A673 (cell line): ENCODE data around the gene ATP6V0E1. TPM values are rescaled to one million over a fixed set of nuclear protein-coding genes. Genes with fewer than 3 reads are reported as not detected.

ENCODE experiments used
- BruUV-seq: library from RNA; stranded (reverse); fragments of 400-500 nt; replicated peaks from 2 replicates; lab custom pipeline; 2021; lab: Mats Ljungman, UMichigan
- CTCF ChIA-PET: fragments of 300-600 bp; sonication (Branson Sonifier 250); formaldehyde crosslinking; loops from one replicate; lab custom pipeline; 2022; ENCODE audit warnings: antibody characterized with exemption; lab: Charles Lee
- POLR2A ChIA-PET: fragments of 300-600 bp; sonication (Branson Sonifier 250); formaldehyde crosslinking; loops from one replicate; lab custom pipeline; 2022; ENCODE audit warnings: antibody characterized with exemption; ENCODE audit not compliant: low non-redundant PET; lab: Charles Lee
- DNase-seq: peaks from one replicate; pipeline ENCODE4 v3.0.0-alpha.2; 2015; ENCODE audit warnings: low spot score
- H3K27ac ChIP-seq: fragments of 200-600 bp; sonication (generic); 2 replicates; pipeline ENCODE4 v1.5.1; 2016; ENCODE audit warnings: mixed run types, low read depth, mild to moderate bottlenecking, mixed read lengths, antibody characterized with exemption, low read length; ENCODE audit not compliant: poor library complexity, severe bottlenecking
- H3K27me3 ChIP-seq: fragments of 200-600 bp; sonication (generic); replicated peaks from 2 replicates; pipeline ENCODE4 v1.6.1; 2017; ENCODE audit warnings: mixed run types, low read depth, mild to moderate bottlenecking, mixed read lengths, antibody characterized with exemption, low read length; ENCODE audit not compliant: insufficient read depth, poor library complexity
- H3K36me3 ChIP-seq: fragments of 200-600 bp; sonication (generic); 2 replicates; pipeline ENCODE4 v1.6.1; 2016; ENCODE audit warnings: mixed run types, mild to moderate bottlenecking, mixed read lengths, antibody characterized with exemption, low read length; ENCODE audit not compliant: insufficient read depth, poor library complexity, severe bottlenecking
- H3K4me1 ChIP-seq: fragments of 200-600 bp; sonication (generic); 2 replicates; pipeline ENCODE4 v1.6.1; 2017; ENCODE audit warnings: mixed run types, mild to moderate bottlenecking, mixed read lengths, antibody characterized with exemption, low read length; ENCODE audit not compliant: insufficient read depth, poor library complexity, severe bottlenecking
- H3K4me3 ChIP-seq: fragments of 200-600 bp; sonication (generic); 2 replicates; pipeline ENCODE4 v1.5.1; 2016; ENCODE audit warnings: low read depth, mixed run types, mild to moderate bottlenecking, mixed read lengths, low read length; ENCODE audit not compliant: poor library complexity, severe bottlenecking
- H3K9me3 ChIP-seq: fragments of 200-600 bp; sonication (generic); 2 replicates; pipeline ENCODE4 v1.6.1; 2016; ENCODE audit warnings: mixed run types, low read depth, mild to moderate bottlenecking, mixed read lengths, antibody characterized with exemption, low read length; ENCODE audit not compliant: poor library complexity, severe bottlenecking
- EZH2 ChIP-seq: fragments of 200-600 bp; sonication (generic); IDR thresholded peaks from 2 replicates; pipeline ENCODE4 v1.6.1; 2017; ENCODE audit warnings: borderline replicate concordance, low read depth, mild to moderate bottlenecking, mixed read lengths, antibody characterized with exemption, low read length; ENCODE audit not compliant: poor library complexity, severe bottlenecking
- intact Hi-C: fragments of 100-400 bp; cut with micrococcal nuclease; formaldehyde crosslinking; loops from one replicate; pipeline ENCODE4 v1.10.0; 2022; ENCODE audit not compliant: unreplicated experiment
- total RNA-seq: library from RNA; stranded (reverse); gene quantifications from 2 replicates; pipeline ENCODE4 v1.2.3, GENCODE V29; 2021
- TF ChIP-seq, protein P1 (sequence below): fragments of 300-800, 200-600 bp; sonication (generic); conservative IDR thresholded peaks from 2 replicates; pipeline ENCODE4 v1.5.1; 2017; ENCODE audit warnings: low read depth, mild to moderate bottlenecking, antibody characterized with exemption, low read length, moderate library complexity, mixed read lengths

Gene ATP6V0E1
- total RNA-seq, 1 experiment from 2014 or later = 148 TPM

DNA sequence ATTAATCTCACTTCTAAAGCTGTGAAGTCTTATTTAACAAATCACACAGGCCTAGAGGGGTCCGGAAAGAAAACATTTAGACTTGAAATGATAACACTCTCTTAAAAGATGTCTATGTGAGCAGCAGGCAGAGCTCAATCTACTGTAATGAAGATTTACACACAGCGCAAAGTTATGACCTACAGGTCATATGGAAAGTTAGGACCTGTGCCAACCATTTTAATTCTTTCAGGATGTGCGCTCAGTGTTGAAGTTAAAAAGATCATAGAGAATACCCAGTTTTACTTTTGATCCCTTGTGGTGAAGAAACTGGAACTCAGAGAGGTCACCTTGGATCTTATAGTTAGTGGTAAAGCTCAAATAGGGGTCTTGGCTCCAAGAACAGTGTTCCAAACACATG is 69.5 kb downstream of the ATP6V0E1 start:
- no peak for TF ChIP-seq EZH2
- TF ChIP-seq, protein P1, sequence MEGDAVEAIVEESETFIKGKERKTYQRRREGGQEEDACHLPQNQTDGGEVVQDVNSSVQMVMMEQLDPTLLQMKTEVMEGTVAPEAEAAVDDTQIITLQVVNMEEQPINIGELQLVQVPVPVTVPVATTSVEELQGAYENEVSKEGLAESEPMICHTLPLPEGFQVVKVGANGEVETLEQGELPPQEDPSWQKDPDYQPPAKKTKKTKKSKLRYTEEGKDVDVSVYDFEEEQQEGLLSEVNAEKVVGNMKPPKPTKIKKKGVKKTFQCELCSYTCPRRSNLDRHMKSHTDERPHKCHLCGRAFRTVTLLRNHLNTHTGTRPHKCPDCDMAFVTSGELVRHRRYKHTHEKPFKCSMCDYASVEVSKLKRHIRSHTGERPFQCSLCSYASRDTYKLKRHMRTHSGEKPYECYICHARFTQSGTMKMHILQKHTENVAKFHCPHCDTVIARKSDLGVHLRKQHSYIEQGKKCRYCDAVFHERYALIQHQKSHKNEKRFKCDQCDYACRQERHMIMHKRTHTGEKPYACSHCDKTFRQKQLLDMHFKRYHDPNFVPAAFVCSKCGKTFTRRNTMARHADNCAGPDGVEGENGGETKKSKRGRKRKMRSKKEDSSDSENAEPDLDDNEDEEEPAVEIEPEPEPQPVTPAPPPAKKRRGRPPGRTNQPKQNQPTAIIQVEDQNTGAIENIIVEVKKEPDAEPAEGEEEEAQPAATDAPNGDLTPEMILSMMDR = no peak
- intact Hi-C loops = no loop called here
- H3K27ac ChIP-seq = no peak overlapping the region
- peaks cover 6% of the 10 kb centered on the region for H3K4me1 ChIP-seq
- no peaks in the 10 kb centered on the region for H3K27me3 ChIP-seq
- H3K4me3 ChIP-seq = no peak overlapping the region
- H3K36me3 ChIP-seq = no peaks in the 10 kb centered on the region
- ChIA-PET POLR2A (no interaction called here), CTCF (no interaction called here)
- H3K9me3 ChIP-seq = no peaks in the 10 kb centered on the region
- DNase-seq = no peak
- no TSS peak for BruUV-seq

DNA sequence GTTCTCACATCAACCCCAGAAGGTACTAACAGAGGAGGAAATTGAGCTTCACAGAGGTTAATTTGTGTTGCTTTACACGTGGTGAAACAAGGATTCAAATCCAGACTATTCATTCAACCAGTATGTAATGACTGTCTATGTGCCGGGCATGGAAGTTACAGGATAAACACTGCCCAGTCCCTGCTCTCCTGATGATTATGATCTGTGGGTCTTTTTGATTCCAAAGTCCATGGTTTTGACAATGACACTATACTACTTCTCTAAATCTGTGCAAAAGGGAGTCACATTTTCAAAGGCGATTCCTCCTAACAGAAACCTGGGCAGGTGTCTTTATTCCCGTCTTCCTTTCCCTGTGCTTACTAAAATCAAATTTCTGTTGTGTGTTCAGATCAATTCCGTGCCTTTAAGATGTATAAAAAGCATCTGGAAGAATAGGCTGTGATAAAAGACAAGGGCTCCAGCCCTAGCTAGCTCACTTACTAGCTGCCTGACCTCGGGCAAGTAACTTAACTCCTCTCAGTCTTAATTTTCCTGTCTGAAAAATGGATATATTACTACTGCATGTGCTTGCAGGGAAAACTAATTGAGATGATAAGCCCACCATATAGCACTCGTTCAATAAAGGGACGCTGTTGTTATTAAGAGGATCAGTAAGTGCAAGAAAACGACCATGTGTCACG is 71.6 kb downstream of the ATP6V0E1 start:
- H3K27ac ChIP-seq = no peak overlapping the region
- CTCF ChIA-PET = no interaction called here

DNA sequence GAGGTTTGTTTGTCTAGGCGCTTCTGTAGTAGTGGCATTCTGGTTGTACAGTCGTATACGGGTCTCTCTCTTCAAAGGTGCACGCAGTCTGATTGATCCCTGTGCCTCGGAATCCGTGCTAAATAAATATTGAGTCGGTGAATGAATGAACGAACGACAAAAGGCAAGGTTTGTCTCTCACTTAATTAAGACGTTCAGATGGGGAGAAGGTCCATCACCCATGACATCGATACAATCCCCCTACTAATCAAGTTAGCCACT is 72.1 kb downstream of the ATP6V0E1 start:
- Histone ChIP-seq H3K36me3 (no peaks in the 10 kb centered on the region), H3K4me3 (peak overlapping the region; percentile 90), H3K4me1 (peaks cover 9% of the 10 kb centered on the region), H3K9me3 (no peaks in the 10 kb centered on the region), H3K27me3 (no peaks in the 10 kb centered on the region), H3K27ac (no peak overlapping the region)
- CTCF ChIA-PET = no interaction called here
- intact Hi-C loops = loop anchor here (5.0 kb wide), 1 partner anchor 73 kb away; the partner anchor contains the start of gene ATP6V0E1
- POLR2A ChIA-PET = no interaction called here
- no peak for DNase-seq
- no TSS peak for BruUV-seq
- TF ChIP-seq EZH2 = no peak
- TF ChIP-seq, protein P1 = no peak

More for the DNA sequence above, 71.6 kb downstream of the ATP6V0E1 start:
- DNase-seq = no peak
- Histone ChIP-seq H3K4me1 (peaks cover 9% of the 10 kb centered on the region), H3K36me3 (no peaks in the 10 kb centered on the region), H3K9me3 (no peaks in the 10 kb centered on the region), H3K27me3 (no peaks in the 10 kb centered on the region), H3K4me3 (peak overlapping the region; percentile 90)
- POLR2A ChIA-PET = no interaction called here
- no TSS peak for BruUV-seq
- intact Hi-C loops = loop anchor here (5.0 kb wide), 1 partner anchor 73 kb away; the partner anchor contains the start of gene ATP6V0E1
- TF ChIP-seq, protein P1 = no peak
- TF ChIP-seq EZH2 = no peak
